GM19193 (cell line): Measurements from ENCODE around the gene DCLK1.

Source experiments
- POLR2A ChIP-seq: IDR thresholded peaks from 4 replicates; pipeline ENCODE4 v1.6.1; 2011; ENCODE audit not compliant: insufficient read depth, insufficient read length; ENCODE audit errors: extremely low read depth

The DCLK1 gene

DNA sequence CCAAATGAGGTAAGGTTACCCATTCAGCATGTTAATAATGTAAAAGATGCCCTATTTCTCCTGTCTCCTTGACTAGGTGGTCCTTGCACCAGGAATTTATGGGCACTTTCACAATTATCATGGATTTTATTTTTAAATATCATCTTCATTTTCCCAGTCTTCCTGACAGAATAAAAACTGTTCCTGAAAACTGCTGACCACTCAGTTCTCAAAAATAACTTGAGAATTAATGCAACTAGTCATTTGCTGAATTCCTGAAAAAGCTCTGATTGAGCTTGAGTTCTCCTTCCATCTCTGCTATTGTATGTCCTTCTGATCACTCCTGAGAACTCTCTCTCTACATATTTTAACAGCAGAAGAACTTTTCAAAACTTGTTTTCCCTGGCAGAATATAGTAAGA is 55.0 kb downstream of the DCLK1 start:
- no peak for TF ChIP-seq POLR2A

DNA sequence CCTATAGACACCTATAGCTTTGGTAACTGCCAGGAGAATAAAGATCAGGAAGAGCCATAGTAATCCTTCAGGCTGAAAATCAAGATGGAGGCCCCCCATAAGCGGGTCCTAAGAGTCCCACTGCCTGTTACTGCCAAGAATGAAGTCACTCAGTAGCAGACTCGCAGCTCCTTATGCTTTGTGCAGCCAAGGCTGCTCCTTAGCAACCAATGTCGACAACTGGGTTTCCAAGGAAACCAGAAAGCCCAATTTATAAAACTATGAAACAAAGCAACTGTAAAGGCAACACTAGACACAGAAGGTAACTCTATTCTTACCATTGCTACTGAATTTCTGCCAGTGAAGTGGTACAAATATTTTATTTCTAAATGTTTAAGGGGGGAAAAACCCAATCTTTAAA is 56.5 kb downstream of the DCLK1 start:
- TF ChIP-seq POLR2A = no peak

DNA sequence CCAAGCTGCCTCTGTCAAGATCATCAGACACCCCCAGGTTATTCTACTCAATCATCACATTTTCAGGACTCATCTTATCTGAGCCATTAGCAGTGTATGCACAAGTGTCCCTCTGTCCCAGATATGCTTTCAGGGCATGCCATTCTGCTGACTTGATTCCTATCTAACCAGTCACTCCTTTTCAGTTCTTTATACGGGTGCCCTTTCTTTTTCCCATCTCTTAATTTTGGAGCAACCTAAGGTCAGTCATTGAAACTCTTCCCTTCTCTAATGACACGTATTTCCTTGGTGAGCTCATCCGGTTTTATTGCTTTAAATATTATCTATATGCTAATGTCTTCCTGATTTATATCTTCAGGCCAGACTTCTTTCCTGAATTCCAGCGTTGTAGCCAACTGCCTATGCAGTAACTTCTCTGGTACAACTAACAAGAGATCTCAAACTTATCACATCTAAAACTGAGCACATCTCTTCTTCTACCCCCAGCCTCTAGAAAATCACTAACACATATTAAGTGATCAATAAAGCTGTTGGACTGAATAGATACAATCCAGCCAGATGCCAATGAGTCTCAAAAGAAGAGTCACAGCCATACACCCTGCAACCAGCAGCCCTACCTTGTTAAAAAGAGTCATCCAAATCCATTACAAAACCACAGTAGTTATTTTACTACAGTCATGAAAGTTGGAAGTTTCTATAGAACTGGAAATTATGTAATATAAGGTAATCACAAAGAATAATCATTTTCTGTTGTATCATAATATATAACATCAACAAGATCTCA is 58.8 kb downstream of the DCLK1 start:
- no peak for TF ChIP-seq POLR2A

DNA sequence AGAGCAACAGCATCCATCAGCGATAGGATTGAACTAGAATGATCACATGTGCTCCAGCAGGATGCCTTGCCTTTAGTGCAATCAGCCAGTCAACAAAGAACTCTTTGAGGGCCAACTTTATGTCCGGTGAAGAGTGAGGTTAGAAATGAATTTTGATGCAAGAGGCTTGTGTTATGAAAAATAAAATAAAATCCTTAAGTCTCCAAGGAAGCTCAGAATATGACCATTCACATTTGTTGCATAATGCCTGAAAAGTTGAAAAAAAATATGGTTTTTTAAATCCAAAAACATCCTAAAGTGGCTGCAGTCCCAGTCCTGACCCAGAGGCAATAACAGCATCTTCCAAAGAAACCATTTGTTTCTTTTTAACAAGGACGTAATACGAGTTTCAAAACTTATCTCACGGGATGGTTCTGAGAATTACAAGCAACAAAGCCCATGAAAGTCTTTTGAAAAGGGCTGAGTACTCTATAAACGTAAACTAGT is 61.3 kb downstream of the DCLK1 start:
- TF ChIP-seq POLR2A = no peak

DNA sequence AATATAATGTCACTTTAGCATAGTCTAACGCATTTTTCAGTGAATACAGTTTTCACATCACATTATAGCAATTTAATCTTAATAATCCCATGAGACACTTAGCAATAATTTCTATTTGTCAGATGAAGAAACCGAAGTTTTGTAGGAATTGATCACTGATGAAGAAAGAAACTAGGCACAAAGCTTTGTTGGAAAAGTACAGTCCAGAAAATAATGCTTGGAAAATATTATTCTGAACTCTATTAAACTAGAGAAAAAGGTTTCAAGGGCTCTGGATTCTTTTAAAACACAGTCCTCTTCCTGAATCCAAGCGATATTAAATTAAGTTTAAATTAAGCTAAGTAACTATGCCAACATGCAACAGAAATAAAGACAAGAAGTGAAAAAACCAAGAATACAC is 62.2 kb downstream of the DCLK1 start:
- no peak for TF ChIP-seq POLR2A

DNA sequence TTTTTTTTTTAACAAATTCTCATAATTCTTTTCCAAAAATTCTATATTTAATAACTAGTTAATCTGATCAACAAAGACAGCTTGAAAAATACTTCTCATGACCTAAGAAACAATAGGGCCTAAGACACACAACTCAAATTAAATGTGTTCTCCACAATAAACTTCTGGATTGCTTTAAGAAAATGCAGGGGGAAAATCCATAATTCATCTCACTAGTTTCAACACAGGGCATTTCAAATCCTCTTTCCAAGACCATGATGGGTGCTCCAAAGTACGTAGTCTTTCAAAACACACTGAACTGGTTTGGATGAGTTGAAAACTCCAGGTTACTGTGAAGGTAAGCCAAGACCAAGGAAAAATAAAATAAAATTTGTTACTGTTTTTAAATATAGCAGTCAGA is 62.6 kb downstream of the DCLK1 start:
- TF ChIP-seq POLR2A = no peak

DNA sequence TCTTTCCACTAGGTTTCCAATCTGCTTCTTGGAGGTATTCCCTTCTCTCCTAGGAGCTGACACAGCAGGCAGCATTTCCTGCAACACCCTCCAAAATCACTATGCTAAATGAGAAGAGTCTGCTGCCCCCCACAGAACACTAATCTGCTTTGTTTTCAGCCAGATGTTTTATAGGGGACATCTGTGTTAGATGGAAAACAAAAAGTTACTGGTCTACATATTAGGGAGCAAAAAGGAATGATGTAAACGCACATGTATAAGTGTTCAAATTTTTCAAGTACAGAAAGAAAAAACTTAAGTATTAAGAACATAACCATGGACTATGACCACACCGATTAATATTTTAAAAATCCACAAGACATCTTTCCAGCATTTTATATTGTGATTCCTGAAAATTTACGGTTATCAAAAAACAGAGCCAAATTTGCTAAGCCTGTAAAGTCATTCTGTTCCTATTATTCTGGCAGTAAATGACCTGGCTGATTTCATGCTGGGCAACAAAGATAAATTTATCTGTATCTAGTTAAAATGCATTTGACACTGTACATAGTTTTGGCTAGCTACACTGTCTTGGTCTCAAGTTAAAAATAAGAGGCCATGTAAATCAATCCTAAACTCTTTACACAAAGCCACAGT is 63.3 kb downstream of the DCLK1 start:
- no peak for TF ChIP-seq POLR2A

DNA sequence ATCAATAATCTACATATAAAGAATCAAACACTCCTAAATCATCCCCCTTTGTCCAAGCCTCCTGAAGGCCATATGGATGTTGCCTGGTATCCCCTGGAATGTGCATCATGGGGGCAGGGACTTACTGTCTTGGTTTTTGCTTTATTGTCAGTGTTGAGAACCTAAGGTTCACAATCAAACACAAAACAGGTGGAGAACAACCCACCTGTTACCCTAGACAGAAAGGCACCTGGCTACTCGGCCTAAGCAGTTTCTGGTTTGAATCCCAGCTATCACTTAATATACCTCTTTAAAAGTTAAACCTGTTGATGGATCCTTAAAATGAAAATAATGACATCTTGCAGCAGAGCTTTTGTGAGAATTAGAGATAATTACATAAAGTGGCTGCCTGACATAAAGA is 68.9 kb downstream of the DCLK1 start:
- no peak for TF ChIP-seq POLR2A

DNA sequence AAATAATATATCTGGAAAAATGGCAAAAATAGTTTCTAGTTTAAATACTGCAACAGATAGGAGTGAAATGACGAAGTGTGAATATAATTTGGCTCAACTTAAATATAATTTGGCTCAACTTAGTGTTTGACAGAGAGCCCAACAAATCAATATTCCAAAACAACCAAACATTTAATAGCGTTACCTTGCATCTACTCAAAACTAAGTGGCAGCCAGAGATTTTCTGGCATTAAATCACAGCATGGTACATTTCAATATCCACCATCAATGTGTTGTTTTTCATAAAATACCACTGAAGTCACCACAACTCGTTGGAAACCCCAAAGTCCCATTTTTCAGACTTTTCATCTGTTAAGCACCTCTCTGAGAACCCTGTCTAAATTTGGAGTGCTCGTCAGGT is 69.6 kb downstream of the DCLK1 start:
- TF ChIP-seq POLR2A = no peak

DNA sequence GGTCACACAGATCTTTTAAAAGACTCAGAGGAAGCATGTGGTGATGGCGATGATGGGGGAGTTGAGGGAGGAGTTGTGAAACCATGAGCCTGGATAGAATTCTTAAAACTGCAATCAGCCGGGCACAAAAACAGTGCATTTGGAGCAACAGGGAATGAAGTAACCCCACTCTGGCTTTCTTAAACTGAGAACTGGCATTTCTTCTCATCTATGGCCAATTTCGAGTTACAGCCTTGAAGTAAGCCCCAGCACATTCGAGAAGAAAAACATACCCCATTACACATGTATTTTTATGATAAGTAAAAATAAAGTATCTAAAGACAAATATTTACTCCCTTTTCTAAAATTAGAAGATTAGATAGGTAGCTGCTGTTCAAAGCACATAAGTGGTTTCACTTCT is 70.1 kb downstream of the DCLK1 start:
- no peak for TF ChIP-seq POLR2A

DNA sequence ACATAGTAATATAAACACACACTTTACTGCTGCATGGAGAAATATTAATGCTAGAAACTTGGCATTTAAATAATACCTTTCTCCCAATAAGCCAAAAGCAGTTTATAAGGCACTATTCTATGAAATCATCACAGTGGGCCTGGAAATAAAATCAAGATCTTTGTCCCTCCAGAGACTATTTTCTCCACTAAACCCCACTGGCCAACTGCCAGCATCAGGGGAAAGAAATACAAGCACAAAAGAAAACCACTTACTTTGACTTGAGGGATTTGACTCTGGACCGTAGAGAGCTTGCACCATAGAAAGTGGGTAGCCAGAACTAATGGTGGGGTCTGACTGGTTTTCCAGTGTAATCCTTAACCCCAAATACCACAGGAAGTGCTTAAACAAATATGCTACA is 71.9 kb downstream of the DCLK1 start:
- no peak for TF ChIP-seq POLR2A

DNA sequence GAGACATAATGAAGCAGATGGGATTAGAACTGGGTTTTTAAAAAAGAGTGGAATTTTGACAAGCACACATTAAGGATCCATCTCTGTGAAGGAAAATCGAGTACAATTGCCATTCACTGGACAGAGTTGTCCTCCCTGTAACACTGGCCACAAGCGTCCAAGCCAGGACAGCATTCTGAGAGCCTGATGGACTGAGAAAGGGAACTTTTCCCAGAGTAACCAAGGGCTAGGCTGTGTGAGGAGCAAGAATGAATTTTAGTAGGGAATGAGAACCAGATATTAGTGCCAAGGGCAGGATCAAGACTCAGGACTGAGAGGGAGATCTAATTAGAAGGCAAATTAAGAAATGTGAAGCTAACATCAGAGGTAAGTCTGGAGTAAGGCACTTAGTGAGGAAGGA is 73.1 kb downstream of the DCLK1 start:
- TF ChIP-seq POLR2A = no peak

DNA sequence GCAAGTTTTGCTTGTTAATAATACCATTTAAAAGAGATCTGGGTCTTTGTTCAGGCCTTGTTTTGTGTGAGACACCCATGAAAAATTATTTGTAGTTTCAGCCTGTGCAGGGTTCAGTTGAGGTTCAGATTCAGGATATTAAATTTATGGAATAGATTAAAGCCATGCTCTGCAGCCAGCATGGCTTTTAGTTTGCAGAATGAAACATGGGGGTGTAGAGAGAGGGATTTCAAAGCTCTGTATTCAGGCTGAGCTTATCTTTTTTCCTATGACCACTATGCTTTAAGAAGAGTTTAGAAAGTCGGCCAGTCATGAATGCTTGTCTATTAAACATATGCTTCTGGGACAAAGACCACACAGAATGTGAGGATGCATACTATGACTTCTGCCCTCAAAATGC is 73.6 kb downstream of the DCLK1 start:
- no peak for TF ChIP-seq POLR2A

DNA sequence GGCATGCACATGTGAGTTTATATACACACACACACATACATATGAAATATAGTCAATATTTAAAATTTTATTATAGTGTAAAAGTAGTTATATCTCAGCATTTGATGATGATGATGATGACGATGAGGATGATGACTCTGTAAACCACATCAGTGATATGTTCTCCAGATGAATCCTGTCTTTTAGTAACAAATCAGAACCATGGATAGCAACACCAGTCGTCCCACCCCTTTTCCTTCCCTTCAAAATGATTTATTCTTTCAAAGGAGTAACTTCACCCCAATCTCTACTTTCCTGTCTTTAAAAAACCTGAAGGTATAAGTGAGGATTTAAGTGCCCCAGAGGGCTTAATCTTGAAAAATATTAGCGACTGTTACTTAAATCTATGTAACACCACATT is 74.1 kb downstream of the DCLK1 start:
- no peak for TF ChIP-seq POLR2A

DNA sequence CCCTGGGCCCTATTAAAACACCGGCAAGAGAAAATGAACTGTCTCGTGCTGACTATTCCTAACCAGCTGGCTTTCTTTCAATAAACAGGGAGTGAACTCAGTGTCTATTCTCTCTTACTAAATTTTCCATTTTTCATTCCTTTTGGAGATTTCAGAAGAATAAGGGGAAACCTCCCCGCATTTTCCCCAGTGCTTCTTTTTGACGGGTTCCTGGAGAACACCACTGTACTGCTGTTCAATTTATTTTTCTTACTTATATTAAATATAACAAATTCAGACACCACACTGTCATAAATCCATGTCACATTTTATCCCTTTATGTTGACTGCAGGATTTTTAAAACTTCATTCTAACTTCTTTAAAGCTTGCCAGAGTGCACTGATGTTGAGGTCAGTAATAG is 75.8 kb downstream of the DCLK1 start:
- TF ChIP-seq POLR2A = no peak

DNA sequence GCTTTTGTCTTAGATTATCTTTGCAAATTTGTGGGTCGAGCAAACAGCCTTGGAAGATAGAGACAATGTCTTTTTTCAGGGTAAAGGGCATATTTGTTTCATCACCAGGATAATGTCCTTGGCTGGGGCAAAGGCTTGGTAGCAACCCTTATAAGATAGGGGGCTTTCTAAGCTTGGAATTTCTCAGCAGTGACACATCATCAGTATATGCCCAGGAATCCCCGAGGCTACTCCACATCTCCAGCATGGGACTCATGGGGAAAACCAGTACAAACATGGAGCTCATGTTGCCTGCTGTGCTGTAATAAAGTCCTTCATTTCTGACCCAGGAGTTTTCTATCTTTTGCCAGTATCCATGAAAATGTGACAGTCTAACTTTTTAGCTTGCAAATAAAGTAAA is 77.1 kb downstream of the DCLK1 start:
- no peak for TF ChIP-seq POLR2A
